Mucosa of descending colon (tissue), 3 donors: Measurements from ENCODE around the gene ANKRD55. TPM values are rescaled to one million over a fixed set of nuclear protein-coding genes. Genes with fewer than 3 reads are reported as not detected.

Experiments used
- ATAC-seq: fragments of 200-7000 bp; cut with Tn5 transposase; one replicate; pipeline ENCODE4 v1.9.1; 2020; ENCODE audit warnings: mild to moderate bottlenecking, moderate library complexity
- DNase-seq, 3 donors: peaks; one replicate each; pipeline ENCODE4 v3.0.0-alpha.2; 2020
- H3K36me3 ChIP-seq: fragments of 200-600 bp; one replicate; pipeline ENCODE4 v1.8.0; 2021; ENCODE audit warnings: low read depth, mild to moderate bottlenecking
- H3K4me1 ChIP-seq: fragments of 200-600 bp; one replicate; pipeline ENCODE4 v1.8.0; 2021; ENCODE audit warnings: low read depth, mild to moderate bottlenecking
- H3K4me3 ChIP-seq: fragments of 200-600 bp; one replicate; pipeline ENCODE4 v1.8.0; 2021; ENCODE audit warnings: mild to moderate bottlenecking
- H3K9me3 ChIP-seq: fragments of 200-600 bp; one replicate; pipeline ENCODE4 v1.8.0; 2021; ENCODE audit warnings: mild to moderate bottlenecking
- CTCF ChIP-seq: fragments of 200-600 bp; IDR thresholded peaks from one replicate; pipeline ENCODE4 v1.8.0; 2022; ENCODE audit warnings: antibody characterized with exemption, mild to moderate bottlenecking
- intact Hi-C, 2 donors: fragments of 100-400 bp; cut with DNase I in 1 of 2; cut with micrococcal nuclease in 1 of 2; formaldehyde crosslinking; loops; one replicate each; pipeline versions ENCODE4 v1.11.0 to v1.11.1; 2022; cut with DNase I, micrococcal nuclease
- total RNA-seq, 3 donors: library from RNA; stranded (reverse); fragmentation: NEBNext Ultra II Directional in 2 of 3; extraction: Animal tissue kit (Norgen Biotek cat#: 25700) in 2 of 3; gene quantifications; one replicate each; pipeline versions ENCODE4 v1.2.1 to v1.2.4, GENCODE V29; 2021 to 2023
- donor health status: DM: no; HTN: no; CAD: no; lungs with moderate emphysema.
- donor health status: DM: no; HTN: no; CAD: no.
- donor health status: DM: no; HTN: yes; CAD: no.

Gene ANKRD55
- total RNA-seq, 3 donors from 2014 or later = 0.31 TPM; not detected in 2

DNA sequence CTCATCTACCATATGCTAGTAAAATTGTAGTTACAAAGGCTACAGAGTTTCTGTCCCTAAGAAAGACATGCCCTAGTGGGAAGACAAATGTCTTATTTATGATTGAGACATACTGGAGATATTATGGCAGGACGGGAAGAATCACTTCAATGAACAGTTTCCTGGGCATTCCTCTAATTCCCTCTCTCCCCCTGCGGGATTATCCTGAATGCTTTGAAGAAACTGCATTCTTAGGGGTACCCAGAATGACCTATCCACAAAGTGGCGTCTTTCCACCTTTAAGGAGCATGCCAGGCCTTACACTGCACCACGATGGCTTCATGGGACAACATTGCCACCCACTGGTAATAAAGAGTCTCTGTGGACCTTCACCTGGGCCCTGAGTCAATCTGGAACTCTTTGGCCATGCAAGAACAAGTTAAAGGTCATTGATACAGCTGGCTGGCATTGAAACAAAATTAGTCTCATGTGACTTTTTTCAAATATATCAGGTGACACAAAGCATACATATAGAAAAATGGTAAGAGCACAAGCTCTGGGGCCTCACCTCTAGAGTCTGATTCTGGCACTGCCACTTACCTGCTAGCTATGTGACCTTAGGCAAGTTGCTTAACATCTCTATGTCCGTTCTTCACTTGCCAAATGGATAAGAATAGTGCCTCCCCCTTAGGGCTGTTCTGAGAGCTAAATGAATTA is 32.0 kb downstream of the ANKRD55 start:
- Histone ChIP-seq H3K36me3 (no peaks in the 10 kb centered on the region), H3K9me3 (no peaks in the 10 kb centered on the region), H3K4me1 (no peaks in the 10 kb centered on the region), H3K4me3 (no peak overlapping the region)
- peak in 2 of 3 donors; percentile 33 to 75 for DNase-seq
- ATAC-seq = peak; percentile 92
- intact Hi-C loops = loop anchor here in 1 of 2 donors (2.0 to 10.0 kb wide), 2 partner anchors 226 to 264 kb away; no protein-coding TSS in a partner anchor
- peak; percentile 53 for TF ChIP-seq CTCF

GRCh38 chr5:56195016-56195415 is 38.1 kb downstream of the ANKRD55 start:
- no peaks in the 10 kb centered on the region for H3K36me3 ChIP-seq
- H3K4me1 ChIP-seq = no peaks in the 10 kb centered on the region
- intact Hi-C loops = no loop called here
- DNase-seq (no peak), ATAC-seq (no peak)
- H3K9me3 ChIP-seq = no peaks in the 10 kb centered on the region
- no peak overlapping the region for H3K4me3 ChIP-seq
- no peak for TF ChIP-seq CTCF

DNA sequence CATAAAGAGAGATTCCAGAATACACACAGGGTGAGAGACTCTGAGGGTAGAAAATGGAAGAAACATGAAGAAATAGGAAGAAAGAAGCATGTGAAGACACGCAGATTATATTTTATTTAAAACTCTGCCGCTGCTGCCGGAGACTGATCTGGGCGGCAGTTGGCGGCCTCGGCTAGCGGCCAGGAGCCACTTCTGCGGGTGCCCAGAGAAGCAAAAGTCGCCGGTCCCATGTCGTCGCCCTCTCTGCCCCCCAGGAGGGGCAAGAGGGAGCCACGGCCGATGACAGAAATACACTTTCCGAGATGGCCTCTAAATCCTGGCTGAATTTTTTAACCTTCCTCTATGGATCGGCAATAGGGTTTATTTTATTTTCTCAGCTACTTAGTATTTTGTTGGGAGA is 40.9 kb downstream of the ANKRD55 start:
- TF ChIP-seq CTCF = no peak
- no peak for ATAC-seq
- Histone ChIP-seq H3K4me1 (no peaks in the 10 kb centered on the region), H3K4me3 (no peak overlapping the region), H3K9me3 (no peaks in the 10 kb centered on the region), H3K36me3 (no peaks in the 10 kb centered on the region)
- DNase-seq = no peak
- intact Hi-C loops = no loop called here

- ATAC-seq (no peak), DNase-seq (no peak)
- no peaks in the 10 kb centered on the region for H3K36me3 ChIP-seq
- H3K4me3 ChIP-seq = no peak overlapping the region
- intact Hi-C loops = no loop called here
- no peak for TF ChIP-seq CTCF
- H3K9me3 ChIP-seq = no peaks in the 10 kb centered on the region
- no peaks in the 10 kb centered on the region for H3K4me1 ChIP-seq
Measured at GRCh38 chr5:56191656-56192055, 41.5 kb downstream of the ANKRD55 start.

DNA sequence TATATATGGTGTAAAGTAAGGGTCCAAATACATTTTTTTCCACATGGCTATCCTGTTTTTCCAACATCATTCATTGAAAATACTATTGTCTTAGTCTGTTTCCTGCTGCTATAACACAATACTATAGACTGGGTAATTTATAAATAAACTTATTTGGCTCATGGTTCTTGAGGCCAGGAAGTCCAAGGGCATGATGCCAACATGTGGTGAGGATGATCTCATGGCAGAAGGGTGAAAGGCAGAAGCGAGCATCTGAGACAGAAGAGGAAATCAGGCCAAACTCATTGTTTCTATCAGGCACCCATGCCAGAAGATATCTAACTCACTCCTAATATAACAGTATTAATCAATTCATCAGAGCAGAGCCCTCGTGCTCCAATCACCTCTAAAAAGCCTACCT is 42.6 kb downstream of the ANKRD55 start:
- Histone ChIP-seq H3K9me3 (no peaks in the 10 kb centered on the region), H3K4me3 (no peak overlapping the region), H3K36me3 (no peaks in the 10 kb centered on the region), H3K4me1 (no peaks in the 10 kb centered on the region)
- DNase-seq (peak in 1 of 3 donors; percentile 28), ATAC-seq (no peak)
- intact Hi-C loops = no loop called here
- no peak for TF ChIP-seq CTCF
